HG02571 (cell line): ENCODE results near the gene ALOX15B.

Source experiments
- ATAC-seq: cut with Tn5 transposase; IDR thresholded peaks from one replicate; pipeline ENCODE4 v1.9.1; 2021; ENCODE audit warnings: mild to moderate bottlenecking, moderate library complexity; ENCODE audit not compliant: unreplicated experiment

ALOX15B gene

GRCh38 chr17:8032442-8032841, 6.4 kb upstream of the ALOX15B start:
- ATAC-seq: no peak

- ATAC-seq: no peak
These were observed 831 bp downstream of the ALOX15B start for GRCh38 chr17:8039611-8040168.

- no peak for ATAC-seq
These were observed 2.5 kb downstream of the ALOX15B start for GRCh38 chr17:8041249-8041928.

- ATAC-seq: no peak
These were observed 3.1 kb downstream of the ALOX15B start for GRCh38 chr17:8041979-8042378.

- no peak for ATAC-seq
These were observed 6.3 kb downstream of the ALOX15B start for GRCh38 chr17:8044819-8045810.

GRCh38 chr17:8046306-8046928, 7.6 kb downstream of the ALOX15B start:
- ATAC-seq: no peak

GRCh38 chr17:8046929-8047768, 8.3 kb downstream of the ALOX15B start:
- no peak for ATAC-seq

GRCh38 chr17:8047769-8048110, 8.9 kb downstream of the ALOX15B start:
- no peak for ATAC-seq

GRCh38 chr17:8048236-8048635, 9.4 kb downstream of the ALOX15B start:
- no peak for ATAC-seq

- no peak for ATAC-seq
These were observed 9.9 kb downstream of the ALOX15B start for GRCh38 chr17:8048736-8049135.

GRCh38 chr17:8051831-8052230, 13.0 kb downstream of the ALOX15B start:
- ATAC-seq: no peak

- no peak for ATAC-seq
These were observed 13.7 kb downstream of the ALOX15B start for GRCh38 chr17:8052256-8053252.

- no peak for ATAC-seq
These were observed 14.7 kb downstream of the ALOX15B start for GRCh38 chr17:8053600-8053999.

GRCh38 chr17:8055851-8056231, 17.0 kb downstream of the ALOX15B start:
- ATAC-seq: no peak

- no peak for ATAC-seq
These were observed 17.5 kb downstream of the ALOX15B start for GRCh38 chr17:8056232-8056975.

GRCh38 chr17:8056976-8057625, 18.2 kb downstream of the ALOX15B start:
- ATAC-seq: no peak

GRCh38 chr17:8057691-8058114, 18.8 kb downstream of the ALOX15B start:
- no peak for ATAC-seq

- ATAC-seq: no peak
These were observed 20.3 kb downstream of the ALOX15B start for GRCh38 chr17:8059131-8059530.
